CD4-positive, alpha-beta T cell (primary cell): ENCODE measurements around the gene CTF1. TPM values are rescaled to one million over a fixed set of nuclear protein-coding genes. Genes with fewer than 3 reads are reported as not detected.

Experiments
- ATAC-seq: fragments of 200-7000 bp; cut with Tn5 transposase; one replicate; pipeline ENCODE4 v1.10.0; 2022; ENCODE audit warnings: mild to moderate bottlenecking; ENCODE audit not compliant: poor library complexity
- CTCF ChIA-PET: fragments of 350-600 bp; sonication (Branson Sonifier 250); formaldehyde crosslinking; loops from one replicate; lab custom pipeline; 2021; ENCODE audit warnings: antibody characterized with exemption, inconsistent platforms; lab: Charles Lee
- POLR2A ChIA-PET: fragments of 350-600 bp; sonication (Branson Sonifier 250); formaldehyde crosslinking; loops from one replicate; lab custom pipeline; 2021; ENCODE audit warnings: antibody characterized with exemption, inconsistent platforms; lab: Charles Lee
- DNase-seq, 14 experiments: peaks; one replicate each; pipeline ENCODE4 v3.0.0-alpha.2; 2013 to 2020; ENCODE audit warnings: mixed read lengths in 2 of 14
- H3K27ac ChIP-seq, 2 donors: one replicate each; pipeline versions ENCODE4 v1.5.1 to v1.7.0; 2013; ENCODE audit warnings: low read length in 2 of 2, low read depth in 1 of 2, mild to moderate bottlenecking in 1 of 2
- H3K27me3 ChIP-seq, 2 experiments: 1 replicate in 1 of 2; 2 replicates in 1 of 2; pipeline versions ENCODE4 v1.6.1 to v1.7.0; 2013; ENCODE audit warnings: low read length in 2 of 2, control low read depth in 1 of 2, mild to moderate bottlenecking in 1 of 2, moderate library complexity in 1 of 2; ENCODE audit not compliant: insufficient read depth in 2 of 2, control insufficient read depth in 1 of 2
- H3K36me3 ChIP-seq: one replicate; pipeline ENCODE4 v1.6.1; 2013; ENCODE audit warnings: low read length, control low read depth; ENCODE audit not compliant: insufficient read depth
- H3K4me1 ChIP-seq: one replicate; pipeline ENCODE4 v1.6.1; 2013; ENCODE audit warnings: low read length, control low read depth; ENCODE audit not compliant: insufficient read depth
- H3K4me3 ChIP-seq: one replicate; pipeline ENCODE4 v1.5.1; 2013; ENCODE audit warnings: mild to moderate bottlenecking, low read length, moderate library complexity
- H3K9me3 ChIP-seq, 2 experiments: 1 replicate in 1 of 2; 2 replicates in 1 of 2; pipeline versions ENCODE4 v1.6.1 to v1.7.0; 2013; ENCODE audit warnings: low read length in 2 of 2, mild to moderate bottlenecking in 2 of 2, control low read depth in 1 of 2, moderate library complexity in 1 of 2; ENCODE audit not compliant: control insufficient read depth in 1 of 2, insufficient read depth in 1 of 2
- H3K27ac Mint-ChIP-seq: one replicate; pipeline ENCODE4 v1.8.0; 2020; ENCODE audit warnings: mixed read lengths
- H3K27me3 Mint-ChIP-seq: one replicate; pipeline ENCODE4 v1.8.0; 2021; ENCODE audit warnings: mixed read lengths
- H3K36me3 Mint-ChIP-seq: one replicate; pipeline ENCODE4 v1.8.0; 2021; ENCODE audit warnings: low read depth, mixed read lengths
- H3K4me1 Mint-ChIP-seq: one replicate; pipeline ENCODE4 v1.8.0; 2021; ENCODE audit warnings: low read depth, mixed read lengths
- H3K4me3 Mint-ChIP-seq: one replicate; pipeline ENCODE4 v1.8.0; 2020; ENCODE audit warnings: mild to moderate bottlenecking, mixed read lengths
- H3K9me3 Mint-ChIP-seq: one replicate; pipeline ENCODE4 v1.8.0; 2020; ENCODE audit warnings: mixed read lengths
- CTCF ChIP-seq: fragments of 200-600 bp; IDR thresholded peaks from one replicate; pipeline ENCODE4 v1.8.0; 2022; ENCODE audit warnings: antibody characterized with exemption, mild to moderate bottlenecking
- intact Hi-C, 2 experiments: fragments of 100-400 bp; cut with DNase I in 1 of 2; cut with micrococcal nuclease in 1 of 2; formaldehyde crosslinking; loops; one replicate each; pipeline versions ENCODE4 v1.15.1 to v1.9.0; 2023 to 2025; cut with DNase I, micrococcal nuclease
- microRNA-seq: library from miRNA; unstranded; fragments of <30 nt; microRNA quantifications from one replicate; pipeline ENCODE4 v1.2.0, GENCODE V29; 2021; ENCODE audit warnings: borderline microRNAs expressed, borderline replicate concordance
- total RNA-seq, 174 experiments: library from RNA in 2 of 174; stranded (reverse) in 2 of 174; gene quantifications; one replicate each; pipeline ENCODE4 v1.2.3 and lab custom pipeline; 2021 to 2026

Gene CTF1
- total RNA-seq, 2 experiments from 2014 or later = 0.20 TPM; not detected in 1

GRCh38 chr16:30953111-30953510, 56.7 kb downstream of the CTF1 start:
- no peak overlapping the region for H3K27ac Mint-ChIP-seq
- Histone ChIP-seq H3K27me3 (no peaks in the 10 kb centered on the region), H3K27ac (no peak overlapping the region), H3K36me3 (no peaks in the 10 kb centered on the region), H3K4me3 (no peak overlapping the region), H3K4me1 (peaks cover 46% of the 10 kb centered on the region), H3K9me3 (peaks cover 0 to 6% of the 10 kb centered on the region in 2 experiments)
- no peak for DNase-seq
- no peak overlapping the region for H3K4me3 Mint-ChIP-seq
- no peak for TF ChIP-seq CTCF
- POLR2A ChIA-PET = interaction anchor here (1.2 to 1.4 kb wide), 3 partner anchors 11 to 226 kb away, joined by 3 read pairs; partner anchors contain the start of gene FUS
- no peak for ATAC-seq
- intact Hi-C loops = loop anchor here in 1 of 2 experiments (10.0 kb wide), 2 partner anchors 122 to 912 kb away; partner anchors contain the start of genes ZNF646 and ZNF668
- H3K27me3 Mint-ChIP-seq = no peaks in the 10 kb centered on the region
- CTCF ChIA-PET = interaction anchor here (0.9 to 3.4 kb wide), 7 partner anchors 11 to 915 kb away, joined by 3 to 14 read pairs (median 4); partner anchors contain the start of gene HSD3B7
- no peaks in the 10 kb centered on the region for H3K9me3 Mint-ChIP-seq
- H3K4me1 Mint-ChIP-seq = peaks cover 30% of the 10 kb centered on the region
- H3K36me3 Mint-ChIP-seq = peaks cover 8% of the 10 kb centered on the region

Small RNAs within 50 kb of the gene (microRNA-seq; reads per million reads assigned to microRNA genes)
- gene MIR4519 = 0.81 reads per million
- not detected for gene MIR762

Other genes starting within 250 kb of the CTF1 start
- gene PRR14, start 245.7 kb upstream of the CTF1 start, total RNA-seq = 10 to 100 TPM; 50.2 to 51.7 TPM
- gene FBRS, start 238.2 kb upstream of the CTF1 start, total RNA-seq = 100 to 1,000 TPM; 162 to 163 TPM
- 10 to 100 TPM; 59.5 to 60.1 TPM for gene SRCAP, start 197.4 kb upstream of the CTF1 start, total RNA-seq
- 10 to 100 TPM; 24.8 to 25.2 TPM for gene PHKG2, start 148.2 kb upstream of the CTF1 start, total RNA-seq
- gene CFAP119, start 134.6 kb upstream of the CTF1 start, total RNA-seq = 1 to 10 TPM; 1.7 to 2.2 TPM
- gene RNF40, start 134.3 kb upstream of the CTF1 start, total RNA-seq = 10 to 100 TPM; 63.0 to 65.2 TPM
- 1 to 10 TPM; 1.6 to 1.7 TPM for gene ZNF629, start 109.4 kb upstream of the CTF1 start, total RNA-seq
- 10 to 100 TPM; 17.8 to 19.1 TPM for gene BCL7C, start 2.5 kb upstream of the CTF1 start, total RNA-seq
- 1 to 10 TPM; 7.5 to 8.9 TPM for gene FBXL19, start 27.0 kb downstream of the CTF1 start, total RNA-seq
- 1 to 10 TPM; 3.0 to 4.5 TPM for gene ORAI3, start 52.5 kb downstream of the CTF1 start, total RNA-seq
- gene SETD1A, start 61.1 kb downstream of the CTF1 start, total RNA-seq = 10 to 100 TPM; 40.1 to 41.2 TPM
- under 1 TPM in 1 of 2 experiments, not detected in 1; 0.11 TPM for gene HSD3B7, start 88.6 kb downstream of the CTF1 start, total RNA-seq
- gene STX1B, start 114.0 kb downstream of the CTF1 start, total RNA-seq = 1 to 10 TPM; 2.9 to 3.1 TPM
- 10 to 100 TPM; 54.1 to 55.2 TPM for gene STX4, start 136.9 kb downstream of the CTF1 start, total RNA-seq
- gene ZNF668, start 177.6 kb downstream of the CTF1 start, total RNA-seq = 1 to 10 TPM; 4.5 to 6.0 TPM
- gene ZNF646, start 177.8 kb downstream of the CTF1 start, total RNA-seq = 10 to 100 TPM; 14.3 to 16.6 TPM
- gene PRSS53, start 192.3 kb downstream of the CTF1 start, total RNA-seq = 1 to 10 TPM; 3.5 to 3.9 TPM
- gene VKORC1, start 198.2 kb downstream of the CTF1 start, total RNA-seq = 10 to 100 TPM; 19.0 to 19.2 TPM
- 1 to 10 TPM; 4.3 to 5.8 TPM for gene BCKDK, start 211.8 kb downstream of the CTF1 start, total RNA-seq
- gene KAT8, start 221.1 kb downstream of the CTF1 start, total RNA-seq = 100 to 1,000 TPM; 114 to 124 TPM
- gene PRSS8, start 239.1 kb downstream of the CTF1 start, total RNA-seq = not detected